RWPE1 (cell line): ENCODE data around the gene GLI3.

Source experiments
- CTCF ChIA-PET: fragments of 350-600 bp; sonication (Branson Sonifier 250); formaldehyde crosslinking; extraction: SDS; loops from one replicate; lab custom pipeline; 2021; lab: Yijun Ruan, JAX
- POLR2A ChIA-PET: fragments of 400-600 bp; formaldehyde crosslinking; extraction: SDS; loops from one replicate; lab custom pipeline; 2020; ENCODE audit warnings: antibody characterized with exemption; ENCODE audit not compliant: low non-redundant PET; lab: Yijun Ruan, JAX
- DNase-seq: peaks from one replicate; pipeline ENCODE4 v3.0.0; 2012; ENCODE audit warnings: low spot score
- H3K27ac ChIP-seq: fragments of 450-650 bp; 2 replicates; pipeline ENCODE4 v1.5.1; 2017
- CTCF ChIP-seq: fragments of 450-650 bp; conservative IDR thresholded peaks from 2 replicates; pipeline ENCODE4 v1.5.1; 2017; ENCODE audit warnings: low read depth, mild to moderate bottlenecking

Gene GLI3

GRCh38 chr7:42170724-42171123, 66.3 kb downstream of the GLI3 start:
- TF ChIP-seq CTCF, result no peak
- ChIA-PET POLR2A (no interaction called here), CTCF (no interaction called here)
- H3K27ac ChIP-seq, result peak overlapping the region; percentile 73
- DNase-seq, result peak; percentile 85

GRCh38 chr7:42168512-42168911, 68.5 kb downstream of the GLI3 start:
- CTCF ChIA-PET, result interaction anchor here (0.6 to 0.7 kb wide), 3 partner anchors 188 to 413 kb away, joined by 3 to 4 read pairs (median 3); no protein-coding TSS in a partner anchor
- TF ChIP-seq CTCF, result no peak
- H3K27ac ChIP-seq, result no peak overlapping the region
- no peak for DNase-seq
- POLR2A ChIA-PET, result no interaction called here

GRCh38 chr7:42167631-42168236, 69.3 kb downstream of the GLI3 start:
- DNase-seq, result no peak
- POLR2A ChIA-PET, result no interaction called here
- H3K27ac ChIP-seq, result no peak overlapping the region

GRCh38 chr7:42167206-42167605, 69.8 kb downstream of the GLI3 start:
- no peak overlapping the region for H3K27ac ChIP-seq
- no peak for DNase-seq
- ChIA-PET POLR2A (no interaction called here), CTCF (no interaction called here)
- TF ChIP-seq CTCF, result no peak

More at GRCh38 chr7:42167631-42168236, 69.3 kb downstream of the GLI3 start:
- CTCF ChIA-PET, result no interaction called here
- TF ChIP-seq CTCF, result no peak

- CTCF ChIA-PET, result no interaction called here
- POLR2A ChIA-PET, result no interaction called here
- no peak overlapping the region for H3K27ac ChIP-seq
- DNase-seq, result no peak
- TF ChIP-seq CTCF, result no peak
These were observed 72.1 kb downstream of the GLI3 start for GRCh38 chr7:42164881-42165428.

- H3K27ac ChIP-seq, result no peak overlapping the region
- TF ChIP-seq CTCF, result no peak
- ChIA-PET POLR2A (no interaction called here), CTCF (interaction anchor here (0.5 kb wide), 1 partner anchor 166 kb away, joined by 3 read pairs; no protein-coding TSS in a partner anchor)
- no peak for DNase-seq
These were observed 74.3 kb downstream of the GLI3 start for GRCh38 chr7:42162560-42163325.
